Cardiac atrium fibroblast (primary cell): ENCODE data around the gene OR52B2. TPM values are rescaled to one million over a fixed set of nuclear protein-coding genes. Genes with fewer than 3 reads are reported as not detected.

Experiments used
- total RNA-seq: library from RNA; depleted of rRNA; stranded (reverse); fragments of >200 nt; gene quantifications from 2 replicates; pipeline ENCODE4 v1.2.3, GENCODE V29; 2015

Gene OR52B2
- total RNA-seq = not detected in 2 replicates

DNA sequence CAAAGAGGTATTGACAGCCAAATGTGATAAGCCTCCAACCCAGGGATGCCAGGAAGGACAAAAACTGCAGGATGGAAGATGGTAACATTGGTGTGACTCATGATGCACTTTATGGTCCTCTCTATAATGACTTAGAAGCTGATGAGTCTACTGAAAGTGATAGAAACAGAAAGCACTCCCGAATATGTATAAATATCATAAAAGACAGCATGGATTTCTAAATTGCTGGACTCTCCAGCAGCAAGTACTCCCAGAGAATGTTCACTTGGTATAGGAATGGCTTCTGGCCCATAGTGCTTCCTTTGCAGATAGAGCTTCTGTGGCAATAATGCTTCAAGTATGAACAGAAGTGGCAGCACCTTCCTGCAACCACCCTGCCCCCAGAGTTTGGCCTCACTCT lies at the start of gene OR52B2:
TSS of gene OR52B2 (minus strand) at position 101 of the 400 bp plus-strand sequence. CDS start at position 101, 0 bp downstream.

DNA sequence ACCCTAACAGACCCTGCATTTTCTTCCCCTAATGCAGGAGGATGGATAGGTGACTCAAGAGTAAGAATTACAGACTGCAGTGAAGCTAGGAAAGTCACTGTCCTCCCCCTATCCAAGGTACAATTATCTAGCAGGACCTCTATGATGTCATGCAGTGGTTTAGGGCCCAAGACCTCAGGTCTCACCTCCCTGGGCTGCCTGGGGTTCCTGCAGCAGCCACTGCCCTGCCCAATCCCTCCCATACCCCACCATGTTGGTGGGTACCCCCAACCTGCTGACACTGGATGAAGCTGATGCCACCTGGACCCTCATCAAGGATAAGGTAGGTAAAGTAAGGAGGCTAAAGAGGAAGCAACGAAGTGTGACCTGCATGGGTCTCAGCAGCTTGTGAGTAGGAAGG lies 35.2 kb upstream of the OR52B2 start, which contains the start of gene C11orf42:
TSS of gene C11orf42 (plus strand) at position 192 of the 400 bp plus-strand sequence. CDS start at position 251, 59 bp downstream.

DNA sequence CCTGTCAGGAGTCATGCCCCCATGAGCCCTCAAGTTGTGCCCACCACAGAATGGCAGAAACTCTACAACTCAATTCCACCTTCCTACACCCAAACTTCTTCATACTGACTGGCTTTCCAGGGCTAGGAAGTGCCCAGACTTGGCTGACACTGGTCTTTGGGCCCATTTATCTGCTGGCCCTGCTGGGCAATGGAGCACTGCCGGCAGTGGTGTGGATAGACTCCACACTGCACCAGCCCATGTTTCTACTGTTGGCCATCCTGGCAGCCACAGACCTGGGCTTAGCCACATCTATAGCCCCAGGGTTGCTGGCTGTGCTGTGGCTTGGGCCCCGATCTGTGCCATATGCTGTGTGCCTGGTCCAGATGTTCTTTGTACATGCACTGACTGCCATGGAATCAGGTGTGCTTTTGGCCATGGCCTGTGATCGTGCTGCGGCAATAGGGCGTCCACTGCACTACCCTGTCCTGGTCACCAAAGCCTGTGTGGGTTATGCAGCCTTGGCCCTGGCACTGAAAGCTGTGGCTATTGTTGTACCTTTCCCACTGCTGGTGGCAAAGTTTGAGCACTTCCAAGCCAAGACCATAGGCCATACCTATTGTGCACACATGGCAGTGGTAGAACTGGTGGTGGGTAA lies 29.2 kb upstream of the OR52B2 start, which contains the start of gene OR52W1:
TSS of gene OR52W1 (plus strand) at position 51 of the 637 bp plus-strand sequence. CDS start at position 51, 0 bp downstream.

Other genes starting within 250 kb of the OR52B2 start
- not detected in 2 replicates for gene OR56A3, start 228.1 kb downstream of the OR52B2 start, total RNA-seq
- not detected in 2 replicates for gene OR56A5, start 201.8 kb downstream of the OR52B2 start, total RNA-seq
- gene OR52L1, start 183.3 kb downstream of the OR52B2 start, total RNA-seq = not detected in 2 replicates
- not detected in 2 replicates for gene OR56A4, start 163.4 kb downstream of the OR52B2 start, total RNA-seq
- gene OR56A1, start 139.6 kb downstream of the OR52B2 start, total RNA-seq = not detected in 2 replicates
- not detected in 2 replicates for gene OR56B4, start 62.6 kb downstream of the OR52B2 start, total RNA-seq
- not detected in 2 replicates for gene OR52W1, start 28.9 kb upstream of the OR52B2 start, total RNA-seq
- not detected in 2 replicates for gene C11orf42, start 35.2 kb upstream of the OR52B2 start, total RNA-seq
- gene FHIP1B, start 64.3 kb upstream of the OR52B2 start, total RNA-seq = 8.1 and 14.3 TPM in 2 replicates
- not detected in 2 replicates for gene CNGA4, start 68.8 kb upstream of the OR52B2 start, total RNA-seq
- gene CCKBR, start 89.5 kb upstream of the OR52B2 start, total RNA-seq = not detected in 2 replicates
- 318 and 495 TPM in 2 replicates for gene CAVIN3, start 150.2 kb upstream of the OR52B2 start, total RNA-seq
- 58.9 and 73.5 TPM in 2 replicates for gene SMPD1, start 220.1 kb upstream of the OR52B2 start, total RNA-seq
- 28.7 and 40.3 TPM in 2 replicates for gene APBB1, start 248.8 kb upstream of the OR52B2 start, total RNA-seq